Measurements from ENCODE around the gene PRDM11.

The PRDM11 gene

DNA sequence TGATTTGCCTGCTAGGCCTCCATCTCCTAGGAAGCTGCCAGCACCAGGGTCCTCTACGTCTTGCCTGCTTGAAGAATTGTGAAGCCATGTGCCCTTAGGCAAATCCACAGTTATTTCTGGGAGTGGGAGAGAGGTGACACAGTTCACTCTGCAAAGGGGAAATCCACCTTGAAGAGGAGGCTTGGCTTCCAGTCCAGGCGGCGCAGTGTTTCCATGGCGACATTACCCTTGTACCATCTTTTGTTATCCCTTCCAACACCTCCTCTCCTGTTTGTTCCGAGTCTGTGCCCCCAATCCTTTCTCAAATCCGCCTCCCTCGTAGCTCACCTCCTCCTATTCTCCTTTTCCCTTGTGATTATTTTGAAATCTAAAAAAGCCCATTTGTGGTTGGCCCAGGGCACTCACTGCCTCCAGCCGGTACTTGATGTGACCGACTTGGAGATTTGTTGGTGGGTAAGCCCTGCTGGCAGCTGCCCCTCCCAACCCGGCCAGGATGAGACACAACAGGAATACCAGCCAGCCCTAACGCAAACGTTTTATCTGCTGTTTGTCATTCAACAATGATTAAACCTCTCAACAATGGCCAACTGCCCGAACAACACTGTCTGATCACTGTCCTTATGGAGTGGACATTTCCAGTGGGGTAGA, 121.3 kb downstream of the PRDM11 start:
- DNase-seq, result no peak

DNA sequence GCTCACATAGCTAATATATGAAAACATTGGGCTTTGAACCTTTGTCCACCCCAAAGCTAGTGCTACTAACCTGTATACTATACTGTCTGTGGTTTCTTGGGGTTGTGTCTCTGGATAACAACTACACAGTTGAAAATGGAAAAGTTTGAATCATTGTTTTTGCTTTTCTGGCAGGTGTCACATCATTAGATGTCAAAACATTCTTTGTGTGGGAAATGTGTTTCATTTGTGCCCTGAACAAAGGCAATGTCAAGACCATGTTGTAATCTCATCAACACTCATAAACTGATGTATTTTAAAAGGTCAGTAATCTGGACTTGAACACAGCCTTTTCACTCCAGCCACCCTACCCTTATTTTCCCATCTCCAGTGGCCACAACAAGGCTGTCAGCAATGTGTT, 123.2 kb downstream of the PRDM11 start:
- DNase-seq, result no peak

DNA sequence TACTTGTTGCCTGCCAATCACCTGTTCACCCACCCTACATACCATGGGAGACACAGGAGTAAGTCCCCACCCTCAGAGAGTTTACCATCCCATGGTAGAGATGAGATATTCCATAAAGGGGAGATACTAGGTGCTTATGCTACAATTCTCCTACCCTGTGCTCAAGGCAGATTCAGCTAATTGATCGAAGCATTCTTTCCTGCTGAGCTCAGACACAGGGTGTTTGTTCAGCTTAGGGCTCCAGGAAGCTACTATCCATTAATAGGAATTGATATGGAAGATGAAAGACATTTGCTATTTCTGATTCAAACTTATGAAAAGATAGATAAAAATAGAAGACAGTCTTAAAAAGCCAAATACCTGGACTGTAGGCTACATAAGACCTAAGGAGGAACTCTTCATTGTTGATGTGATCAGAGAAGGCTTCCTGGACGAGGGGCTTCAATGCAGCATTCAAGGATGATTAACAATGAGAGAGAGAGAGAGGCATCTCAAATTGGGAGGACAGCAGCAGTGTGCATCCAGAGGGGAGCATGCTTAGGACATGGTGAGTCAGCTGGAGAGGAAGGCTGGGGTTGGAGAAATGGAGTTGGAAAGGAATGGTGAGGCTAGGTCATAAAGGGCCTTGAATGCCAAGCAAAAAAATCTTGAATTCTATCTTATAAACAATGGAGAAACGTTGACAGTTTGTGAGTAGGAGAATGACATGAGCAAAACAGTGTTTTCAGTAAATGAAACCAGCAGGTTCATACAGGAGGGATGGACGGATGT, 124.7 kb downstream of the PRDM11 start:
- no peak for DNase-seq

DNA sequence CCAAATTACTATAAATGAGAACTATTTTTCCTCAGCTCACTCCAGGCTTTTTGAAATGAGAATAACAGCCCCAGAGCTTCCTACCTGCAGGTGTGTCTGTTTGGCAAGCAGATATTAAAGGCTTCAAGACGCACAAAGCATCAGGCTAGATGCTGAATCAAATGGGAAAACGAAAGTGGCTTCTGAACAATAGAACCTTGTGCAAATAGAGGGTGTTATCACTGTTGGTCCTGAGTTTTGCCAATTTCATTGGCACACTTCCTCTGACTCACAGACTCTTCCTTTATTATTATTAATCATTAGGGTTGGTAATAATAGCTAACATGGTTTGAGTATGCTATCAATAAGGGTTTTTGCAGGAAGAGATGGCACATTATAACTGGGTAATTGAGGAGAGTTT, 126.3 kb downstream of the PRDM11 start:
- DNase-seq, result no peak

DNA sequence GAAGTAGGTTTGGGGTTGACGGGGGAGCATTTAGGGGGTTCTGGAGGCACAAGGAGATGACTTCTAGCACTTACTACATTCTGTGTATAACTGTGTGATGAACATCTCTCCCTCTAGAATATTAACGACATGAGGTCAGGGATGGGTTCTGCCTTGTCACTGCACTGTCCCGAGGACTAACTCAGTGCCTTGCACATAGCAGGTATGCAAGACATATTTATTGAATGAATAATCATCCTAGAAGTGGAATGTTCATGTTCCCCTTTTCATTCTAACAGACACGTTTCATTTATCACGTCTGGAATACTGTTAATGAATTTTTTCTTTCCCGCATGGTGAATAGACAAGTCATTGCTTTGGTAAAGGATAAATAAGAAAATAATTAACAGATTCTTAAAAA, 127.1 kb downstream of the PRDM11 start:
- DNase-seq, result no peak

DNA sequence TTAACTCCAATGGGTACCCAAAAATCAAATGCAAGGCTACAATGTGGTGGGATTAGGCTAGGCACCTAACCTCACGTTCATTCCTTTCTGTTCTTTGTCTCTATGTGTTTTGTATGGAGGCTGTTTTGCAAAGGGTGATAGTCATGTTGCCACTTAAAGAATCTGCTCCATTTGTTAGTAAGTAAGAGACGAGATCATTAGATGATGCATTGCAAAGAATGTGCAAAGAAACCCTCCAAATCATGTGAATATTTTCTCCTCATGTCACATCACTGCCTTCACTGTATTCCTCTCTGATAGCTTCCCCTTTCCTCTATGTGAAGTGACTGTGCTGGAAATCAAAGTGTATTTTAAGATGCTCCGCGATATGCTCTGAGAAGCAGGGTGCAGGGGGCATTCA, 127.8 kb downstream of the PRDM11 start:
- no peak for DNase-seq

DNA sequence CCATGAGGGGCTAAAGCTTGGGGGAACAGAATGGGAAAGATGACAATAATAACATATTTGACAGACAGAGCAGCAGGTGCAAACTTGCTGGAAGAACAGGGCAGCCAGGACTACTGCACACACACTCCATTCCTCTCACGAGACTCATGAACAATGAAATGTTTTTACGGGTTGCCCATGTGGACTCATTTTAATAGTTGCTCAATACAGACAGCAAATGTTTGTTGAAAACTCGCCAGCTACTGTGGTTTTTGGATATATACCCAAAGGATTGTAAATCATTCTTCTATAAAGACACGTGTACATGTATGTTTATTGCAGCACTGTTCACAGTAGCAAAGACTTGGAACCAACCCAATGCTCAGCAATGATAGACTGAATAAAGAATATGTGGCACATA, 129.4 kb downstream of the PRDM11 start:
- DNase-seq, result no peak

DNA sequence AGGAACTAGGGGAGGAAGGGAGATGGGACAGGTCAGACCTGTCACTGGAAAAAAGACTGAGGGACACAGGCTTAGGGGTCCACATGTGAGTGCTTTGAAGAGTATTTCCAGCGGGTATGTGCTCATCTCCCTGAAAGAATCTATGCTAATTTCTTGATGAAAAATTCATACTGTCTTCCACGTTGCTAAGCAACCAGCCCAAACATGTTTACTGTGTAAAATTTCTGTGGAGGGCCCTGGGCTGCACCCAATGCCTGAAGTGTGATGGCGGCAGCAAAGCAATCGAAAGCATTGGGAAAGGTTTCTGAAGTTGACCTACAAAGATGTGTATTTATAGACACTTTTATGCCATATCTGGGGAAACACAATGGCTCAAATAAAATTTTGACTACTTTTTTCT, 132.3 kb downstream of the PRDM11 start:
- no peak for DNase-seq

DNA sequence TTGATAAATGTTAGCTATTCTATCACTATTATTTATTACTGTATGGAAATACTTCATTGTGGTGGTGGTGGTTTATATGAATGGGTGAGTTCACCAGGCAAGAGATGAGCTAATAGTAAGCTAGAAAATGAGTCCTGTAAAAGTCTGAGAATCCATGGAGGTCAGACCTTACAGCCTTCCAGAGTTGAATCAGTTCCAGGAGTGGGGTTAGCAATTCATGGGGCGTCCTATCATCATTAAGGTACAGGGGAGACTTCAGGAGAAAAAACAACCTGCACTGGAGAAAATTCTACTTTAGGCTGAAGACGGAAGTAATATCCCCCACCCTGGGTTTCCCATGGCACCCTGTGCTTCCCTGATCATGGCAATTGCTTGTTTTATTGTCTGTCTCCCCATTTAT, 133.2 kb downstream of the PRDM11 start:
- DNase-seq, result no peak

DNA sequence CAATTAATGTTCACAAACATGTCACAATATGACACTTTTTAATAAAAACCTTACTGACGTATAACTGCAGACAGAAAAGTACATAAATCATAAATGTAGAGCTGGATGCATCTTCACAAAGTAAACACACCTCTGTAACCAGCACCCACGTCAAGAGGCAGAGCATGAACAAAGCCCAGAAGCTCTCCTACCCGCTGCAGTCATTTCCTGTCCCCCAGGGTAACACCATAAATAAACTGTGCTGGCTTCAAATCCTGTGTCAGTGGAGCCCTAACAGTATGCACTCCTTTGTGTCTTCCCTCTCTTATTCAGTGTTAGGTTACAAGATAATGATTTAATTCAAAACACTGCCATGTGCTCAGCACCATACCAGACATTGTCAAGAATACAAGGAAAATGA, 134.0 kb downstream of the PRDM11 start:
- DNase-seq, result no peak

DNA sequence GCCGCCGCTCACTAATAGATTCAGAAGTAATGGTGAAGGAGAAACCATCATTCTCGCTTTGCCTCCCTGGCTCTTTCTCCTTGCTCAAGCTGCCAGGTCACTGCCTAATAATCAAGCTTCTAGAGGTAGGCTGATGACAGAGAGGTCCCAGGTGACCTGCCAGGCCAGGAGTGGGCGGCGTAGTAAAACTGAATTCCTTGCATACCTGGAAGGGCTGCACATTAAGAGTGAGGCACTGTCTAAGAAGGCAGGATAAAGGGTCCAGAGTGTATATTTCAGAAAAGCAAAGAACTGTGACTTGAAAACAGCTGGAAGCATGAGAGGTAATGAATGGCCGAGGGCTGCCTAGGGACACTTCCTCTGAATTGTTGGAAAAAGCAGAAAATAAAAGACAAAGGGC, 135.6 kb downstream of the PRDM11 start:
- no peak for DNase-seq
